Erythroblast (primary cell): ENCODE data around the gene NR3C1.

Experiments used
- GATA1 ChIP-seq: IDR thresholded peaks from 2 replicates; pipeline ENCODE4 v1.6.1; 2011; ENCODE audit warnings: low read depth, mild to moderate bottlenecking, control low read depth, low read length, moderate library complexity
- POLR2A ChIP-seq: IDR thresholded peaks from 2 replicates; pipeline ENCODE4 v1.6.1; 2011; ENCODE audit warnings: mild to moderate bottlenecking, low read length

GRCh38 chr5:143350751-143351602, 52.5 kb downstream of the NR3C1 start:
- TF ChIP-seq POLR2A (no peak), GATA1 (no peak)
